Stimulated activated CD8-positive, alpha-beta memory T cell treated with anti-CD3 and anti-CD28 coated beads, Interleukin-7, amount 100 ng/mL, for 4 hours (primary cell): ENCODE results near the gene ALAD.
"Not testable (repeated sequence)": the region's sequence is repeated elsewhere in the genome, so short reads cannot be mapped to it uniquely, and the experiment has no call there.

Experiments used
- DNase-seq, 2 donors: peaks; one replicate each; pipeline ENCODE4 v3.0.0-alpha.2; 2020; ENCODE audit warnings: low read depth in 2 of 2

ALAD gene

GRCh38 chr9:113398796-113399195 is 2.3 kb downstream of the ALAD start:
- no peak for DNase-seq

GRCh38 chr9:113397203-113397631 is 3.9 kb downstream of the ALAD start:
- no peak for DNase-seq

GRCh38 chr9:113395000-113395861 is 5.9 kb downstream of the ALAD start:
- no peak for DNase-seq

GRCh38 chr9:113393281-113393680 is 7.8 kb downstream of the ALAD start:
- DNase-seq: no peak

GRCh38 chr9:113391917-113392316 is 9.2 kb downstream of the ALAD start:
- no peak for DNase-seq

GRCh38 chr9:113390192-113390960 is 10.7 kb downstream of the ALAD start:
- DNase-seq: no peak

GRCh38 chr9:113389451-113389850 is 11.6 kb downstream of the ALAD start:
- no peak for DNase-seq

- DNase-seq: no peak
Measured at GRCh38 chr9:113388833-113389232, 12.3 kb downstream of the ALAD start.

- DNase-seq: no peak
Measured at GRCh38 chr9:113387560-113388230, 13.4 kb downstream of the ALAD start.

- no peak for DNase-seq
Measured at GRCh38 chr9:113386571-113387393, 14.3 kb downstream of the ALAD start.

- no peak for DNase-seq
Measured at GRCh38 chr9:113381909-113382411, 19.1 kb downstream of the ALAD start.

- DNase-seq: not testable (repeated sequence)
Measured at GRCh38 chr9:113381441-113381840, 19.6 kb downstream of the ALAD start.

- DNase-seq: no peak
Measured at GRCh38 chr9:113380869-113381378, 20.2 kb downstream of the ALAD start.

GRCh38 chr9:113379829-113380210 is 21.3 kb downstream of the ALAD start:
- not testable (repeated sequence) for DNase-seq

- not testable (repeated sequence) for DNase-seq
Measured at GRCh38 chr9:113379094-113379828, 21.8 kb downstream of the ALAD start.

GRCh38 chr9:113376634-113377567 is 24.2 kb downstream of the ALAD start, which contains the start of gene HDHD3:
Gene HDHD3 (minus strand): TSS chr9:113376986. CDS start chr9:113374354, 2,632 bp downstream.
- DNase-seq: peak; percentile 54 to 79

- DNase-seq: no peak
Measured at GRCh38 chr9:113375057-113376023, 25.7 kb downstream of the ALAD start.
